Measurements from ENCODE around the gene NAA60. TPM values are rescaled to one million over a fixed set of nuclear protein-coding genes. Genes with fewer than 3 reads are reported as not detected.

NAA60 gene
- total and polyA plus RNA-seq, 8 donors = 25.3 to 155 (median 54.9) TPM

DNA sequence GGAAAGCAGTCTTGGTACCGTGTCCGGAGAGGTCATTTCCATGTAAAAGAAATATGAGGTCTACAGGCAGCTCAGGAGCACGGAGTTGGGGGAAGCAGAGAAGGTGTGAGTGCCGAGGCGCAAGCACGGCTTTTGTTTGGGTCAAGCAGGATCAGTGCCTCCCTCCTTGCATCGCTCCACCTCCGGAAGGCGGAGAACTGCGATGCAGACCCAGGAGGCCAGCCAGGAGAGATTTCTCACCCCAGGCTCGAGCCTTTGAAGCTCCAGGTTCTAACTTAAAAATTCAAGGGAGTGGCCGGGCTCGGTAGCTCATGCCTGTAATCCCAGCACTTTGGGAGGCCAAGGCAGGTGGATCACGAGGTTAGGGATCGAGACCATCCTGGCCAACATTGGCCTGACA is 25.0 kb downstream of the NAA60 start:
- no peak for TF ChIP-seq POLR2A (IDR thresholded peaks at IDR 0.05)
- no peak for TF ChIP-seq EP300 (IDR thresholded peaks at IDR 0.05)
- no peak for TF ChIP-seq POLR2AphosphoS5 (IDR thresholded peaks at IDR 0.05)
- no peaks in the 10 kb centered on the region for H3K27me3 ChIP-seq
- H3K36me3 ChIP-seq = peaks cover 12 to 51% (median 35%) of the 10 kb centered on the region in 4 donors
- no peaks in the 10 kb centered on the region for H3K9me3 ChIP-seq
- intact Hi-C loops (cut with DNase I; ENCODE audit: low total_unique reads) = no loop called here
- no peak for DNase-seq
- H3K27ac ChIP-seq = no peak overlapping the region
- no peak overlapping the region for H3K4me3 ChIP-seq
- peaks cover 24 to 97% (median 77%) of the 10 kb centered on the region in 4 donors for H3K4me1 ChIP-seq
- 47 to 62% (median 59%) methylated on average over 13 to 15 of the region's 15 CpGs for WGBS, 5 donors

DNA sequence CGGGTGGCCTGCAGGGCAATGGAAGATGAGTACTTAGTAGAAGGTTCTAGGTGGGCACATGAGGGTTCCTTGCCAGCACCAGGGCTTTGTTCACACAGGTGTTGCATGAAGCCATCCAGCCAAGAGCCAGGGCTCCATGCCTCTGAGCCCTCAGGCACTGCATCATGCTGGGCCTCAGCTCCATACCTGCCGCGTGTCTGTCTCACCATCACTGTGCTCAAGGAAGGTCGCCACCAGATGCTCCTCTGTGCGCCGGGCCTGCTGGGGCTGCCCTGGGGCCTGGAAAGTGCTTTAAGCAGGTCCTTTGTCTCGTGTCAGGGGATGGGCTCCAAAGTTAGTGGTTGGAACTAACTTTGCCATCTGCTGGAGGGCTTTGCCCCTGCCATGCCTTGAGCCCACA is 26.3 kb downstream of the NAA60 start:
- Histone ChIP-seq H3K9me3 (no peaks in the 10 kb centered on the region), H3K36me3 (peaks cover 12 to 52% (median 35%) of the 10 kb centered on the region in 4 donors), H3K4me3 (no peak overlapping the region), H3K4me1 (peaks cover 34 to 98% (median 76%) of the 10 kb centered on the region in 4 donors), H3K27ac (no peak overlapping the region), H3K27me3 (no peaks in the 10 kb centered on the region)
- TF ChIP-seq EP300 (IDR thresholded peaks at IDR 0.05) (no peak), POLR2A (IDR thresholded peaks at IDR 0.05) (no peak), POLR2AphosphoS5 (IDR thresholded peaks at IDR 0.05) (no peak)
- TF ChIP-seq, protein P1, sequence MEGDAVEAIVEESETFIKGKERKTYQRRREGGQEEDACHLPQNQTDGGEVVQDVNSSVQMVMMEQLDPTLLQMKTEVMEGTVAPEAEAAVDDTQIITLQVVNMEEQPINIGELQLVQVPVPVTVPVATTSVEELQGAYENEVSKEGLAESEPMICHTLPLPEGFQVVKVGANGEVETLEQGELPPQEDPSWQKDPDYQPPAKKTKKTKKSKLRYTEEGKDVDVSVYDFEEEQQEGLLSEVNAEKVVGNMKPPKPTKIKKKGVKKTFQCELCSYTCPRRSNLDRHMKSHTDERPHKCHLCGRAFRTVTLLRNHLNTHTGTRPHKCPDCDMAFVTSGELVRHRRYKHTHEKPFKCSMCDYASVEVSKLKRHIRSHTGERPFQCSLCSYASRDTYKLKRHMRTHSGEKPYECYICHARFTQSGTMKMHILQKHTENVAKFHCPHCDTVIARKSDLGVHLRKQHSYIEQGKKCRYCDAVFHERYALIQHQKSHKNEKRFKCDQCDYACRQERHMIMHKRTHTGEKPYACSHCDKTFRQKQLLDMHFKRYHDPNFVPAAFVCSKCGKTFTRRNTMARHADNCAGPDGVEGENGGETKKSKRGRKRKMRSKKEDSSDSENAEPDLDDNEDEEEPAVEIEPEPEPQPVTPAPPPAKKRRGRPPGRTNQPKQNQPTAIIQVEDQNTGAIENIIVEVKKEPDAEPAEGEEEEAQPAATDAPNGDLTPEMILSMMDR (IDR thresholded peaks at IDR 0.05) = no peak
- intact Hi-C loops (cut with DNase I; ENCODE audit: low total_unique reads) = no loop called here
- DNase-seq = no peak
- WGBS, 5 donors = 75 to 88% (median 83%) methylated on average over 4 to 7 of the region's 7 CpGs

DNA sequence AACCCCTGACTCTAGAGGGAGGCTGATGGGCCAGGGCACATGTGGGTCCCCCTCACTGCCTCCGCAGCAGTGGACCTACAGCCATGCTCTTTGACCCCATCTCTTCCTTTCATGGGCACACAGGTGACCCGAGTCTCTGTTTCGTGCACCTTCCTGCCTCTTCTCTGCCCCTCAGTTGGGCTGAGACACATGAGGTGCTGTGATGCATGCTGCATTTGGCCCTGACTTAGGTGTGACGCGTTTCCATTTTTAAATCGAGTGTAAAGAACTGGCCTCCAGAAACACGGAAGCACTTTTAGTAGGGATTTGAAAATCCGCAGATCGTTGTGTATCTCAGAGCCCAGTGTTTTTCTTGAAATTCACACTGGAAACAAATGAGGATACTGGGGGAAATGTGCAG is 27.2 kb downstream of the NAA60 start:
- intact Hi-C loops (cut with DNase I; ENCODE audit: low total_unique reads) = no loop called here
- no peak overlapping the region for H3K4me3 ChIP-seq
- H3K4me1 ChIP-seq = peaks cover 34 to 98% (median 78%) of the 10 kb centered on the region in 4 donors
- H3K27ac ChIP-seq = no peak overlapping the region
- DNase-seq = no peak
- H3K9me3 ChIP-seq = no peaks in the 10 kb centered on the region
- TF ChIP-seq POLR2A (IDR thresholded peaks at IDR 0.05) (no peak), POLR2AphosphoS5 (IDR thresholded peaks at IDR 0.05) (no peak), EP300 (IDR thresholded peaks at IDR 0.05) (no peak)
- TF ChIP-seq, protein P1 (IDR thresholded peaks at IDR 0.05) = no peak
- no peaks in the 10 kb centered on the region for H3K27me3 ChIP-seq
- whole genome bisulfite sequencing, 5 donors = 79 to 93% (median 86%) methylated on average over 9 of the region's 9 CpGs
- H3K36me3 ChIP-seq = peaks cover 11 to 50% (median 30%) of the 10 kb centered on the region in 4 donors

DNA sequence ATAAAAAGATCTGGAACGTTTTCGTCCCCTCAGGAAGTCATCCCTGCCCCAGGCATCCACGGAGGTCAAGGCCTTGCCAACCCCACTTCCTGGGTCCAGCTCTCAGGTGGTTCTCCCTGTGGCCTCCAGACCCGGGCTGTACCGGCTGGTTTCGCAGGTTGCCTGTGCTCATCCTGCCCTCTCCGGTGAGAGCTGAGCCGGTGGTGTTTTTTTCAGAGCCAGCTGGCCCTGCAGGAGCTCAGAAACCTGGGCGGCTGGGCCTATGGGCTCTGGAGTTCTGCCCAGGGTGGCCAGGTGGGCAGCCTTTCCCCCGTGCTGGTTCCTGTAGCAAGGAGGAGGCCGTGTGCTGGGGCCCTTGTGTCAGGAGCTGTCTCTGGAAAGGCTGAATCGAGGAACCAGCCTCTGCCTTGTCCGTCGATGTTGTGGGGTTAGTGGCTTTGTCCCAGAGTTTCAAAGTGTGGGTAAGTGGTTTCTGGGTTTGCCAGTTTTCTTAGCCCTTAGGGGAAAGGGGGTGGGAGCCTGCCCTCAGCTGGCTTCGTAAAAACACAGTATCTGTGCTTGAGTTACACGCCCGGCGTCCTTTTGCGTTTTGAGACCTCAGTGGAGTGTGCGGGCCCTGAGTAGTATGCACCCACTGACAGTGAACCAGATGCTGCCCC is 28.2 kb downstream of the NAA60 start:
- H3K36me3 ChIP-seq = peaks cover 2 to 50% (median 30%) of the 10 kb centered on the region in 4 donors
- H3K4me1 ChIP-seq = peaks cover 34 to 95% (median 77%) of the 10 kb centered on the region in 4 donors
- no peak overlapping the region for H3K27ac ChIP-seq
- TF ChIP-seq EP300 (IDR thresholded peaks at IDR 0.05) (no peak), POLR2A (IDR thresholded peaks at IDR 0.05) (no peak), POLR2AphosphoS5 (IDR thresholded peaks at IDR 0.05) (no peak)
- TF ChIP-seq, protein P1 (IDR thresholded peaks at IDR 0.05) = no peak
- intact Hi-C loops (cut with DNase I; ENCODE audit: low total_unique reads) = no loop called here
- H3K27me3 ChIP-seq = no peaks in the 10 kb centered on the region
- no peaks in the 10 kb centered on the region for H3K9me3 ChIP-seq
- H3K4me3 ChIP-seq = no peak overlapping the region
- WGBS, 5 donors = 87 to 93% (median 92%) methylated on average over 16 to 20 of the region's 20 CpGs
- no peak for DNase-seq

Data from stomach (tissue), 9 donors.